Measurements from ENCODE around the gene DNAJC30. TPM values are rescaled to one million over a fixed set of nuclear protein-coding genes. Genes with fewer than 3 reads are reported as not detected.
"Not testable (repeated sequence)": the region's sequence is repeated elsewhere in the genome, so short reads cannot be mapped to it uniquely, and the experiment has no call there.

DNAJC30 gene
- total RNA-seq, 1 donor = 3.0 TPM

DNA sequence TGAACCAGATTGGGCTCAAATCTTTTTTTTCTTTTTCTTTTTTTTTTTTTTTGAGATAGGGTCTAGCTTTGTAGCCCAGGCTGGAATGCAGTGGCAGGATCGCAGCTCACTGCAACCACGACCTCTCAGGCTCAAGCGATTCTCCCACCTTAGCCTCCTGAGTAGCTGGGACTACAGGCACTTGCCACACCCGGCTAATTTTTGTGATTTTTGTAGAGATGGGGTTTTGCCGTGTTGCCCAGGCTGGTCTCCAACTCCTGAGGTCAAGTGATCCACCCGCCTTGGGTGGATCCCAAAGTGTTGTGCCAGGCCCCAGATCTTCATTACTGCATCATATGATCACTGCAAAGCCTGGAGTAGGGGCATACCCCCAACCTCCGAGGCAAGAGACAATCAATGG, 2.8 kb downstream of the DNAJC30 start:
- DNase-seq (ENCODE audit: low read depth) = no peak
- H3K4me3 ChIP-seq (ENCODE audit: low read depth, low read length) = no peak overlapping the region
- TF ChIP-seq, protein P1, sequence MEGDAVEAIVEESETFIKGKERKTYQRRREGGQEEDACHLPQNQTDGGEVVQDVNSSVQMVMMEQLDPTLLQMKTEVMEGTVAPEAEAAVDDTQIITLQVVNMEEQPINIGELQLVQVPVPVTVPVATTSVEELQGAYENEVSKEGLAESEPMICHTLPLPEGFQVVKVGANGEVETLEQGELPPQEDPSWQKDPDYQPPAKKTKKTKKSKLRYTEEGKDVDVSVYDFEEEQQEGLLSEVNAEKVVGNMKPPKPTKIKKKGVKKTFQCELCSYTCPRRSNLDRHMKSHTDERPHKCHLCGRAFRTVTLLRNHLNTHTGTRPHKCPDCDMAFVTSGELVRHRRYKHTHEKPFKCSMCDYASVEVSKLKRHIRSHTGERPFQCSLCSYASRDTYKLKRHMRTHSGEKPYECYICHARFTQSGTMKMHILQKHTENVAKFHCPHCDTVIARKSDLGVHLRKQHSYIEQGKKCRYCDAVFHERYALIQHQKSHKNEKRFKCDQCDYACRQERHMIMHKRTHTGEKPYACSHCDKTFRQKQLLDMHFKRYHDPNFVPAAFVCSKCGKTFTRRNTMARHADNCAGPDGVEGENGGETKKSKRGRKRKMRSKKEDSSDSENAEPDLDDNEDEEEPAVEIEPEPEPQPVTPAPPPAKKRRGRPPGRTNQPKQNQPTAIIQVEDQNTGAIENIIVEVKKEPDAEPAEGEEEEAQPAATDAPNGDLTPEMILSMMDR (IDR thresholded peaks at IDR 0.05; ENCODE audit: insufficient read depth, low read depth, low read length) = no peak

DNA sequence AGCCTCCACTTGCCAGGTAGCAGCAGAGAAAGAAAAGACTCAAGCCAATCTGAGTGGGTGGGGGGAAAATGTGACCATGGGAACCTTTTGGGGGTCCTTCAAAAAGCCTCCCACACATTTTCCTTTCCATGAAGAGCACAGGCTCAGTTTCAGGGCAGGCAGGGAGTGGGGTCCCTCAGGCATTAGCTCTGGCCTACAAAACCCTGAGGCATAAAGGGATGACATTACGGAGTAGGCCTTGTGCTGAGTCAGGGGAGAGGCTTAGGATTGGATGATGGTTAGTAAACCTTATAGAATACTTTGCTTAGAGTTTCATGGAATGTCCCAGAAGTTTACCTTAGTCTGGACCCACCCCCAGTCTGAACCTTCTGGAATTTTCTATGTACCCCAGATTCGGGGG, 3.5 kb downstream of the DNAJC30 start:
- TF ChIP-seq, protein P1 (IDR thresholded peaks at IDR 0.05; ENCODE audit: insufficient read depth, low read depth, low read length) = no peak
- no peak for DNase-seq (ENCODE audit: low read depth)
- no peak overlapping the region for H3K4me3 ChIP-seq (ENCODE audit: low read depth, low read length)

DNA sequence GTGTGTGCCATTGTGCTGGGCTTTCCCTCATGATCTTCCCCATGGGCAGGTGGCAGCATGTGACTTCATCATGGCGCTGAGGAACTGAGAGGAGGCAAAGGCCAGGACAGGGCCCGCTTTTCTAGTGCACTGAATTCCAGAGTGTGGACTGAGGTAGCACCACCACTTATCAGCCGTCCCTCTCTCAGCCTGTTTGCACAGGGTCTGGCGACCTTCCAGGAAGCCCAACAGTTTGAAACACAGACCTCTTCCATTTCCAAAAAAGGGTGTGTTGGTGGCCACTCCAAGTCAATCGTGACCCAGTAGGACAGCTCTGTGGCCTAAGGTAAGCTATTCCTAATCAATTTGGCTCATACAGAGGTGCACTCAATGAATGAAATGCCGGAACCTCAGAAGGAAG, 4.4 kb downstream of the DNAJC30 start:
- DNase-seq (ENCODE audit: low read depth) = no peak
- H3K4me3 ChIP-seq (ENCODE audit: low read depth, low read length) = no peak overlapping the region
- TF ChIP-seq, protein P1 (IDR thresholded peaks at IDR 0.05; ENCODE audit: insufficient read depth, low read depth, low read length) = no peak

DNA sequence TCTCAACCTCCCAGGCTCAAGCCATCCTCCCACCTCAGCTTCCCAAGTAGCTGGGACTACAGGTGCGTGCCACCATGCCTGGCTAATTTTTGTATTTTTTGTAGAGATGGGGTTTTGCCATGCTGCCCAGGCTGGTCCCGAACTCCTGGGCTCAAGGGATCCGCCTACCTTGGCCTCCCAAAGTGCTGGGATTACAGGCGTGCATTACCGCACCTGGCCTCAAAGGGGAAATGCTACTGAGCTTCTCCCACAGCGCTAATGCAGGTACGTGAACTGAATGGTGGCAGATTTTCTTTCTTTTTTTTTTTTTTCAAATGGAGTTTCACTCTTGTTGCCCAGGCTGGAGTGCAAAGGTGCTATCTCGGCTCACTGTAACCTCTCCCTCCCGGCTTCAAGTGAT, 7.2 kb downstream of the DNAJC30 start:
- not testable (repeated sequence) for H3K4me3 ChIP-seq (ENCODE audit: low read depth, low read length); DNase-seq (ENCODE audit: low read depth)

DNA sequence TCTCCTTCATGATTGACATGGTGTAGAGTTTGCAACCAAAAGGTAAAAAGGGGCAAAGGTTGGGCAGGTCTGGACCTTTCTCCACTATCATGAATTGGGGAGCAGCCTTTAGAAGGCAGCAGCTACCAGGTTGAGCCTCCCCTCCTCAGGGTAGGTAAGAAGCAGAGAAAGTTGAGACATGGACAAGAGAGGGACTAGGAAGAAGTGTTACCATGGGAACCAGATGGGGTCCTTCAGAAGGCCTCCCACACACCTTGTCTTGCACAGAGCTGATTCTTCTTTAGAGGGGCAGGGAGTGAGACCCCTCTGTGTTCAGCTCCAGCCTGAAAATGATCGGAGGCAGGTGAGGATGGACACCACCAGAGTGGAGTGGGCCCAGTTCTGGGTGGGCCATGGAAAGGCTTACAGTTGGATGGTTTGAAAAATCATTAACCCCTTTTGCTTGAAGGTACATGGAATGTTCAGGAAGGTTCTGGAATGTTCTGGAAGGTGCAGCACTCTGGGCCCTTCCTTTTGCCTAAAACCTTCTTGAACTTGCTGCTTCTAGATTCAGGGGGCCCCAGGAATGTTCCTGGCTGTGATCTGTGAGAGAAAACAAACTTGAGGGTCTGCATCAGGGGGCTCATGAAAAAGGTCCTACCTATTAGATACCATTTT, 8.7 kb downstream of the DNAJC30 start:
- TF ChIP-seq, protein P1 (IDR thresholded peaks at IDR 0.05; ENCODE audit: insufficient read depth, low read depth, low read length) = no peak
- no peak for DNase-seq (ENCODE audit: low read depth)
- no peak overlapping the region for H3K4me3 ChIP-seq (ENCODE audit: low read depth, low read length)

DNA sequence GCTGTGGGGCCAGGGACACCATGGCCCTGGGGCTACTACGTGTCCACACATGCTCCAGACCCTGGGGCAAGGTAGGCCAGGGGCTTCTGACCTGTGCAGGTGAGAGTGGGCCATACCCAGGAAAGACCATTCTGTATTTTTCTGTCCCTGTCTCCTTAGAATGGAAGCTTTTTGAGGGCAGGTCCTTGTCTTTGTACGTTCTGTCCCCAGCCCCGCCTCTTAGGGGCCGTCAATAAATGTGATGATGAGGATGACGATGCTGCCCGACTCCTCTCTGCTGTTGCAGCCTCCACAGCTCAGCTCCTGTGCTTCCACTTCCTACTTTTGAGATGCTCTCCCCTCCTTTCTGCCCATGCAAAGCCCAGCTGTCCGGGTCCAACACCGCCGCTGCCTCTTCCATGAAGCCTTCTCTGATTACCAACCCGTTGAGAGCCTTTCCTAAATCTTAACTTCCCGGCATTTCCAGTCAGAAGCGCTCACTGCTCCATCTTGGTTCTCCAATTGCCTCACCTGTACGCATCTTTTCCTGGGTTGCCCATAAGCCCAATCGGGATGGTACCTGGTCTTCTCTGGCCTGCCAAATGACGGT, 11.3 kb downstream of the DNAJC30 start:
- DNase-seq (ENCODE audit: low read depth) = no peak
- TF ChIP-seq, protein P1 (IDR thresholded peaks at IDR 0.05; ENCODE audit: insufficient read depth, low read depth, low read length) = no peak
- H3K4me3 ChIP-seq (ENCODE audit: low read depth, low read length) = no peak overlapping the region

DNA sequence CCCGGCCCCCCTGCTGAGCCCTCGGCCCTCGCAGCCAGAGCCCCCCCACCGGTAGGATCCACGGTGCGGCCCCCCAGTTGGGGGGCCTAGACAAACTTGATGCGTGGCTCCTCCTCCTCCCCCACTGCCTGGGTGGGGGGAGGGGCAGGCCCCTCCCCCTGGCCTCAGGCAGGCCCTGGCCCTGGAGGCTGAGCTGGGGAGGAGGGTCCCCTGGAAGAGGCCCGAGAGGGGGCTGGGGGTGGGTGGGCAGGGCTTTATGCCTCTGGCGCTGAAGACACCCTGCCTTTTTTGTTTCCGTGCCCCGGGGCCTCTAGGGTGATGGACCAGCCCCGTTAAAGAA, 12.0 kb downstream of the DNAJC30 start:
- no peak for DNase-seq (ENCODE audit: low read depth)
- TF ChIP-seq, protein P1 (IDR thresholded peaks at IDR 0.05; ENCODE audit: insufficient read depth, low read depth, low read length) = no peak
- H3K4me3 ChIP-seq (ENCODE audit: low read depth, low read length) = no peak overlapping the region
